Right atrium auricular region (tissue), 2 donors: ENCODE results near the gene ACTN4. TPM values are rescaled to one million over a fixed set of nuclear protein-coding genes. Genes with fewer than 3 reads are reported as not detected.
A peak's percentile ranks its signal among the peaks of the same experiment; 100 is the strongest.

ENCODE experiments used
- DNase-seq: peaks from one replicate; pipeline ENCODE4 v3.0.0-alpha.2; 2019; ENCODE audit warnings: low spot score
- H3K27ac ChIP-seq, 2 donors: fragments of 200-600 bp; sonication (generic); 1 replicate in 1 of 2; 2 replicates in 1 of 2; pipeline ENCODE4 v1.5.1; 2016 to 2019
- H3K27me3 ChIP-seq, 2 donors: fragments of 200-600 bp; sonication (generic); one replicate each; pipeline versions ENCODE4 v1.5.1 to v1.6.0; 2017 to 2019
- H3K36me3 ChIP-seq: fragments of 200-600 bp; sonication (generic); one replicate; pipeline ENCODE4 v1.5.1; 2016
- H3K4me1 ChIP-seq, 2 donors: fragments of 200-600 bp; sonication (generic); one replicate each; pipeline versions ENCODE4 v1.5.1 to v1.6.0; 2017 to 2019
- H3K4me3 ChIP-seq, 2 donors: fragments of 200-600 bp; sonication (generic); 1 replicate in 1 of 2; 2 replicates in 1 of 2; pipeline ENCODE4 v1.5.1; 2017 to 2019; ENCODE audit warnings: mild to moderate bottlenecking in 1 of 2, moderate library complexity in 1 of 2
- H3K9me3 ChIP-seq, 2 donors: fragments of 200-600 bp; sonication (generic); one replicate each; pipeline ENCODE4 v1.5.1; 2019
- total RNA-seq, 2 donors: library from RNA; depleted of rRNA; stranded (reverse); fragments of >200 nt; gene quantifications; one replicate each; pipeline ENCODE4 v1.1.0, GENCODE V29; 2016
- TF ChIP-seq, protein P1 (sequence below), 2 donors: fragments of 200-600 bp; sonication (generic); IDR thresholded peaks; one replicate each; pipeline ENCODE4 v1.5.1; 2019; ENCODE audit warnings: antibody characterized with exemption in 2 of 2

Gene ACTN4
- total RNA-seq, 2 donors from 2014 or later: 115 to 180 TPM

DNA sequence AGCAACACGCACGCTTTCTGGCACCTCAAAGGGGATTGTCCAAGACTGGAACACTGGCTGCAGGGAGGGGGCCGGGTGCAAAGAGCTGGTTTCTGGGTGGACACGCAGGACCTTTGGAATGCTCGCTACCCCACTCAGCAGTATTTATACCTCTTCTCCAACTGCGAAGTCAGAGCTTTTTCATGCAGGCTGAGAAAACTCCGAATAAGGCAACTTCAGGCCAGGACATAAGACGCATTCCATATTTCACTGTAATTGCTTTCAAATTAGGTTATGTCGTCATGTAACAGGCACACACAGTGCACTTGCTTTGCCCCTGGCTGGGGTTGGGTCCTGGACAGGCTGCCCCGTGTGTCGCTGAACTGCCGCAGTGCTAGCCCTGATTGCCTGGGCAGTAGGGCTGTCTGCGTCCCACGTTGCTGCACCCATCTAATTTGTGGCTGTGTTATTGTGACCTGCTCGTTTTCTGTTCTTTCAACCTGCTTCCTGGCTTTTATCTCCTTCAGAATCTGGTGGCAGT lies 44.5 kb downstream of the ACTN4 start:
- Histone ChIP-seq H3K27ac (peak overlapping the region; percentile 90 to 93), H3K36me3 (peaks cover 25% of the 10 kb centered on the region), H3K9me3 (no peaks in the 10 kb centered on the region), H3K4me1 (peaks cover 3 to 95% of the 10 kb centered on the region in 2 donors), H3K27me3 (no peaks in the 10 kb centered on the region), H3K4me3 (no peak overlapping the region)
- TF ChIP-seq, protein P1, sequence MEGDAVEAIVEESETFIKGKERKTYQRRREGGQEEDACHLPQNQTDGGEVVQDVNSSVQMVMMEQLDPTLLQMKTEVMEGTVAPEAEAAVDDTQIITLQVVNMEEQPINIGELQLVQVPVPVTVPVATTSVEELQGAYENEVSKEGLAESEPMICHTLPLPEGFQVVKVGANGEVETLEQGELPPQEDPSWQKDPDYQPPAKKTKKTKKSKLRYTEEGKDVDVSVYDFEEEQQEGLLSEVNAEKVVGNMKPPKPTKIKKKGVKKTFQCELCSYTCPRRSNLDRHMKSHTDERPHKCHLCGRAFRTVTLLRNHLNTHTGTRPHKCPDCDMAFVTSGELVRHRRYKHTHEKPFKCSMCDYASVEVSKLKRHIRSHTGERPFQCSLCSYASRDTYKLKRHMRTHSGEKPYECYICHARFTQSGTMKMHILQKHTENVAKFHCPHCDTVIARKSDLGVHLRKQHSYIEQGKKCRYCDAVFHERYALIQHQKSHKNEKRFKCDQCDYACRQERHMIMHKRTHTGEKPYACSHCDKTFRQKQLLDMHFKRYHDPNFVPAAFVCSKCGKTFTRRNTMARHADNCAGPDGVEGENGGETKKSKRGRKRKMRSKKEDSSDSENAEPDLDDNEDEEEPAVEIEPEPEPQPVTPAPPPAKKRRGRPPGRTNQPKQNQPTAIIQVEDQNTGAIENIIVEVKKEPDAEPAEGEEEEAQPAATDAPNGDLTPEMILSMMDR (IDR thresholded peaks at IDR 0.05): no peak
- peak; percentile 85 for DNase-seq

DNA sequence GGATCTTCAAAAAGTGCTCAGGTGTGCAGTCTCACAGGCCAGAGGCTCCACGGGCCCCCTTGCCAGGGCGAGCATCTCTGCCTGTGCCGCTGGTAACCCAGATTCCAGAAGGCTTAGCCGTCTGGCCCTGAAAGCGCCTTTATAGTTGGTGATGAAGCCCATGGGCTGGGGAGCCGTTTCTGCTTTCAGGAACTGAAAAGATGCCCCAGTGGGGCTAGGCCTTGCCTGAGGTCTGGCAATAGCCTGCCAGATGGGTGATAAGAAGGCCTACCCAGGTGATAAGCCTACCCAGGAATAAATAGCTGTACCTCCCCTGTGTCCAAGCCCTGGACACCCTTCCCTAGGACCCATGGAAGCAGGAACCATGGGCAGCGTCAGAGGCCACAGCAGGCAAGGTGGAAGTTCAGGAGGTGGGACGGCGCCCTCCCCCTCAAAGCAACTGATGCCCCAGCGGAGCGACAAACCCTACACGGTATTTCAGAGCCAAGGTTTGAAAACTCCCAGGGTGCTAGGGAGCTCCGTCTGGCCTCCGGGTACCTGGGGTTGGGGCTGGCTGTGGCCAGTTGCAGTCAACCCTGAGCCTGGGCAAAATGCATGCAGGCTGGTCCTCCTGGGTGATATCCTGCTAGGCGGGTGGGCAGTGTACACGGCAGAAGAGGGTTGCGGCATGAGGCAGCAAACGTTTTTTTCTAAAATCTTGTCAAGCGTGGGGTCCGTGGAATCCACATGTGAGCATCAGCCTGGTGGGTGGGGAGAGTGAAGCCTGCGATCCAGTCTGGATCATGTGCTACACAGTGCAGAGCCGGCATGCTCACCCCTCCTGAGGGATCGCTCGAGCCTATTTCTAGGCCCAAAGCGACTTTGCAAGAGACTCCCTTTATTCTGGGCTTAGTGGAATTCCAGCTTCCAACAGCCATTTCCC lies 45.3 kb downstream of the ACTN4 start:
- no peak for DNase-seq
- H3K9me3 ChIP-seq: no peaks in the 10 kb centered on the region
- no peak overlapping the region for H3K4me3 ChIP-seq
- TF ChIP-seq, protein P1 (IDR thresholded peaks at IDR 0.05): no peak
- no peaks in the 10 kb centered on the region for H3K27me3 ChIP-seq
- peak overlapping the region; percentile 90 to 93 for H3K27ac ChIP-seq
- peaks cover 32% of the 10 kb centered on the region for H3K36me3 ChIP-seq
- peaks cover 3 to 99% of the 10 kb centered on the region in 2 donors for H3K4me1 ChIP-seq

DNA sequence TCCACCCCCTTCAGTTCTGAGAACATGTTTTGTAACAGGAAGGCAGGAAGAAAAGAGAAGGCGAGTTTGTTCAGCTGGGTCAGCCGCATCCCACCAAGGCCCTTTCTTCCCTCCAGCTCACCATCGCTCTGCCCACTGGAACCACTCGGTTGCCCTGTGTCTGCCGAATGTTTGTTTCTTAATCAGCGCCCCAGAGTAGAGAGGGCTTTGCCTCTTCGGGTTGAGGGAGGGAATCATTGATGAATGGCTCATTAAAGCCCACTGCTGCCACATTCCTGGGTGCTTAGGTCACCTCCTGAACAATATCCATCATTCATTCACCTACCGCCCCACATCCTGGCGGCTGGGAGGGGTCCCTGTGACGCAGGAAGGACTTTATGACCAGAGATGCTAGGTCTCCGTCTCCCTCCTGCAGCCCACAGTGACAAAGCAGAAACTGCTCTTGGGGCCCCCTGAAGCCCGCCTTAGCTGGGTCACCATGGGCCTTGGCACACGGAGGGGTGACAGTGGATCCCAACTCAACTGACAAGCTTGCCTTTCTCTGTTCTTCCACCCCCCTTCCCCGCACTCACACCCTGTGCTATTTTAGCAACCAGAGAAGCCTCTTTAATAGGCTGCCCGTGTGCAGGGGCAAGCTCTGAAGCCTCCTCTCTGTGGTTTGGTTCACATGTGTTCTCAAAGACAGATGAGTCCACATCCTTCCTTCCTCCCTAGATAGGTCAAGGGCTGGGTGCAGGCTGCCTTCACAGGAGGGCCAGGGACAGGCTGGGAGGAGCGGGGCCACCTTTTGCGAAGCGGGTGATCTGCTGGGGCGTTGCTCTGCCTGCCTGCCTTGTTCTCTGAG lies 46.2 kb downstream of the ACTN4 start:
- peaks cover 33% of the 10 kb centered on the region for H3K36me3 ChIP-seq
- DNase-seq: no peak
- no peaks in the 10 kb centered on the region for H3K27me3 ChIP-seq
- H3K27ac ChIP-seq: peak overlapping the region; percentile 90 to 93
- peaks cover 3 to 100% of the 10 kb centered on the region in 2 donors for H3K4me1 ChIP-seq
- no peak overlapping the region for H3K4me3 ChIP-seq
- H3K9me3 ChIP-seq: no peaks in the 10 kb centered on the region
- TF ChIP-seq, protein P1 (IDR thresholded peaks at IDR 0.05): no peak

DNA sequence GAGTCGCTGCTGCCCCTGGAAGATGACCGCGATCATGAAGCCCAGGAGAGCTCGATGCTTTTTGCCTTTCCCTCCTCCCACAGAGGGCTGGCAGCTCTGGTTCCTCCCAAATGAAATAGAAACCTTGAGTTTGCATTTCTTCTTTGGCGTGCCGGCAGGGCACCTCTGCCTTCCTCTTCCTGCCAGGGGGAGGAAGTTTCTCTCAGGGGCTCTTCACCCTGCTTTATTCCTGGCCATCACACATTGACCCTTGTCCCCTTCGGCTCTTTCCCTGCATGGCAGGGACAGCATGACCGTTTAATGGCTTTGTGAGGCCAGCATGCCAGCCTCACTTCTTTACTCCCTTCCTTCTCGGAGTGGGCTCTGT lies 47.9 kb downstream of the ACTN4 start:
- Histone ChIP-seq H3K4me3 (no peak overlapping the region), H3K27ac (peak overlapping the region; percentile 90 to 93), H3K4me1 (peaks cover 3 to 100% of the 10 kb centered on the region in 2 donors), H3K9me3 (no peaks in the 10 kb centered on the region), H3K36me3 (peaks cover 32% of the 10 kb centered on the region), H3K27me3 (no peaks in the 10 kb centered on the region)
- DNase-seq: no peak
- TF ChIP-seq, protein P1 (IDR thresholded peaks at IDR 0.05): no peak

DNA sequence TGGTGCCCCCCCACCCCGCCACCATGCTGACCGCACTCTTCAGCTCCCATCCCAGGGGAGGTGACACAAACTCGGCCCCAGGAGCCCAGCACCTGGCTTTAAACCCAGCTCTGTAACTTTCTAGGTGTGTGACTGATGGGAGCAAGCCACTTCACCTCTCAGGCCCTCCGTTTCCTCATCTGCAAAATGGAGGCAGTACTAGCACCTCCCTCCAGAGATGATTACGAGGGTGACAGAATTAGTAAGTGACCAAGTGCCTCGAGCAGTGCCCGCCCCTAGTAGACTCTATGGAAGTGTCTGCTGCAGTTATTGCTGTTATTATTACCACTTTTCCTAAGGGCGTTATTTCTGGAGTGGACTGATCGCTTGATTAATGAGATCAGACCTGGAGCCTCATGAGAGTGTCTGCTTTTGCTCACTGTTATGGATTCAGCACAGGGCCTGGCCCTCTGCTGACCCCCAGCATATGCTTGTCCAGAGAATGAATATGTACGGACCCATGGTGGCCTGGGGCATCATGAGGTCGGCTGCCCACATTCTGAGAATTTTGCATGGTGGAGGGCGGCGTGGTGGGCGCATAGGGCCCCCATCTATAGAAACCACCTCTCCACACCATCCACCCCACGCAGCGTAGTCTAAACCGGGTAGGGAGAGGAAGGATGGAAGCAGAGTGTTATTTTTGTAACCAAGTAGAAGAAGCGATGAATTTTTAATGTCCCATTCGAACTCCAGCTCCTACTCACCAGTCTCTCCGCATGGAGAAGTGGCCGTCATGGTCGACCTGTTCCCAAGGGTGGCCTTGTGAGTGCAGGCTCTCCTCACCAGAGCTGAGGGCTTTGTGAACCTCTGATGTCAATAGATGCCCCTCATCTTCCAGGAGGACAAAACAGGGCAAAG lies 48.6 kb downstream of the ACTN4 start:
- H3K9me3 ChIP-seq: no peaks in the 10 kb centered on the region
- DNase-seq: no peak
- H3K4me1 ChIP-seq: peaks cover 3 to 100% of the 10 kb centered on the region in 2 donors
- peaks cover 34% of the 10 kb centered on the region for H3K36me3 ChIP-seq
- H3K27me3 ChIP-seq: no peaks in the 10 kb centered on the region
- no peak overlapping the region for H3K4me3 ChIP-seq
- TF ChIP-seq, protein P1 (IDR thresholded peaks at IDR 0.05): no peak
- peak overlapping the region; percentile 90 to 93 for H3K27ac ChIP-seq
